ENCODE results near the gene CCDC88B.

The CCDC88B gene

GRCh38 chr11:64362339-64362738, 22.3 kb downstream of the CCDC88B start:
- Histone ChIP-seq H3K36me3 (ENCODE audit: control insufficient read depth in 2 of 2, insufficient read depth in 1 of 2, low read length in 2 of 2) (peaks cover 0 to 54% of the 10 kb centered on the region in 2 experiments; a peak in 2 of 3 replicates), H3K4me3 (ENCODE audit: low read depth, low read length) (no peak overlapping the region), H3K27ac (ENCODE audit: extremely low read depth, low read depth, low read length) (no peak overlapping the region), H3K4me1 (ENCODE audit: control insufficient read depth, insufficient read depth, low read length) (no peaks in the 10 kb centered on the region; the same call in 1 of the 2 replicates), H3K9me3 (ENCODE audit: control insufficient read depth, insufficient read depth, low read depth, low read length) (no peaks in the 10 kb centered on the region)
- CTCF ChIA-PET: interaction anchor here (1.2 kb wide), 1 partner anchor 287 kb away, joined by 4 read pairs; no protein-coding TSS in a partner anchor
- POLR2A ChIA-PET: no interaction called here
- TF ChIP-seq ZNF292 (tag by site-specific recombination; IDR thresholded peaks at IDR 0.05; ENCODE audit: borderline replicate concordance, low read depth): no peak
- no peak for TF ChIP-seq ZNF704 (tag by site-specific recombination; IDR thresholded peaks at IDR 0.05)
- no peak for TF ChIP-seq SALL2 (tag by site-specific recombination; IDR thresholded peaks at IDR 0.05; ENCODE audit: borderline replicate concordance)
- TF ChIP-seq ZBTB49 (tag by site-specific recombination; IDR thresholded peaks at IDR 0.05; ENCODE audit: low read depth): no peak
- no peak for TF ChIP-seq ZNF514 (tag by site-specific recombination; IDR thresholded peaks at IDR 0.05)
- no peak for TF ChIP-seq ZSCAN18 (tag by site-specific recombination; IDR thresholded peaks at IDR 0.05)
- TF ChIP-seq ZNF274 (IDR thresholded peaks at IDR 0.05; ENCODE audit: low read length): no peak
- no peak for TF ChIP-seq ZNF274 (tag by site-specific recombination; IDR thresholded peaks at IDR 0.05; ENCODE audit: borderline replicate concordance)
- no peak for TF ChIP-seq ZNF776 (tag by site-specific recombination; IDR thresholded peaks at IDR 0.05; ENCODE audit: borderline replicate concordance)
- TF ChIP-seq SETDB1 (IDR thresholded peaks at IDR 0.05; ENCODE audit: insufficient read length, low read length): no peak
- no peak for TF ChIP-seq GLIS2 (tag by site-specific recombination; IDR thresholded peaks at IDR 0.05)
- no peak for TF ChIP-seq PRDM10 (tag by site-specific recombination; IDR thresholded peaks at IDR 0.05)
- TF ChIP-seq ZBTB26 (tag by site-specific recombination; optimal IDR thresholded peaks at IDR 0.05): no peak
- TF ChIP-seq ZNF513 (tag by site-specific recombination; IDR thresholded peaks at IDR 0.05): no peak
- TF ChIP-seq ZXDB (tag by site-specific recombination; IDR thresholded peaks at IDR 0.05): no peak
